Head of caudate nucleus (tissue), 42 donors: ENCODE results near the gene RPS24.

Source experiments
- DNase-seq, 42 donors: peaks; one replicate each; pipeline versions ENCODE4 v3.0.0 to v3.0.0-alpha.2; 2020 to 2021; ENCODE audit warnings: mixed read lengths in 7 of 42
- intact Hi-C: fragments of 100-400 bp; cut with DNase I; formaldehyde crosslinking; loops from one replicate; pipeline ENCODE4 v1.15.0; 2022

RPS24 gene

DNA sequence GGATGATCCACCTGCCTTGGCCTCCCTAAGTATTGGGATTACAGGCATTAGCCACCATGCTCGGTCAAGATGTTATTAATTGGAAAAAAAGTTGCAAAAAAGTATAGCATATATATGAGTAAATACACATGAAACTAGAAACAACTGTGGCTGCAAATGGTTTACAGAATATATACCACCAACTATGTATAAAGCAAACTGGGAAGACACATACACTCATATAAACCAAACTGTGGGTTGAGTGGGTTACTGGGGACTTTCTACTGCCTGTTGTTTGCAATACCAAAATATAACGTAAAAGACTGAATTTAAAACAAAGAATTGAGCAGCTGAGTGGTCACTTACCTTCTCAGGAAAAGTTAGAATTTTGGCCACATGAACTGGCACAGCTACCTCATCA is 12.5 kb upstream of the RPS24 start:
- intact Hi-C loops, result loop anchor here (10.0 kb wide), 1 partner anchor 176 kb away; no protein-coding TSS in a partner anchor
- no peak for DNase-seq

DNA sequence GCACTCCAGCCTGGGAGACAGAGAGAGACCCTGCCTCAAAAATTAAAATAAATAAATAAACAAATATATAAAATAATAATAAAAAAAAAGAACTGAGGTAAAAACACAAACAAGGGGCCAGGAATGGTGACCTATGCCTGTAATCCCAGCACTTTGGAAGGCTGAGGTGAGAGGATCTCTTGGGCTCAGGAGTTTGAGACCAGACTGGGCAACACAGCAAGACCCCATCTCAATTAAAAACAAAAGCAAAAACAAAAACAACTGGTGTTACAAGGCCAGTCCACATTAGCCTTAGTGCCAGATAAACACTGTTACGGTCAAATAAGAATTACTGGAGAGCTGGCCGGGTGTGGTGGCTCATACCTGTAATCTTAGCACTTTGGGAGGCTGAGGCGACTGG is 9.9 kb upstream of the RPS24 start:
- DNase-seq, result no peak
- intact Hi-C loops, result loop anchor here (10.0 kb wide), 1 partner anchor 179 kb away; no protein-coding TSS in a partner anchor

DNA sequence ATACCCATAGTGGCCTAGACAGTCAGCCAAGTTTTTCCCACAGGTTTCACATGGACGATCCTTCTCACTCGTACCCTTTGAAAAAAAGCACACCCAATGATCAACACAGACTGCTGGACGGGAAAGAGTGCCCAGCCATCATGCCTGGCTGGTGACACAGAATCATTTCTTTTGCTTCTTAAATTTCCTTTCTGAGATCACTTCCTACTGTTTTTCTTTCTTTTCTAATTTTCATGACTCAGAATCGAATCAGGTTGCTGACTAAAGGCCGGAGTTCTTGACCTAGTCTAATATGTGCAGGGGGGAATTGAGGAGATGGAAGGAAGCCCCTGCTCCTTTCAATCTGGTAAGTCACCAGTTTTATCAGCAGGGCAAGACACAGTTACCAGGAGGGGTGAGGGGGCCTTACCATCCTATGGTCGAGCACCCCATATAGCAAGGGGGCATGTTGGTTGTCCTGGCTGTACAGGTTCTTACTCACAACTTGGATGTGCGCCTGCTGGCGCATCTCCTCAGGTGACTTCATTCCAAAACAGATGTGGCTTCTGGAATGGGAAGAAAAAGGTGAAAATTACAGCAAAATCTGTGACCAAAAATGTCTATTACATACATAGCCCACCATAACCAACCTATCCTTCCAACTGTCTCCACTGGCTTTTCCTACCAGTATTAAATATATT is 7.8 kb upstream of the RPS24 start:
- no peak for DNase-seq
- intact Hi-C loops, result loop anchor here (10.0 kb wide), 1 partner anchor 181 kb away; no protein-coding TSS in a partner anchor

DNA sequence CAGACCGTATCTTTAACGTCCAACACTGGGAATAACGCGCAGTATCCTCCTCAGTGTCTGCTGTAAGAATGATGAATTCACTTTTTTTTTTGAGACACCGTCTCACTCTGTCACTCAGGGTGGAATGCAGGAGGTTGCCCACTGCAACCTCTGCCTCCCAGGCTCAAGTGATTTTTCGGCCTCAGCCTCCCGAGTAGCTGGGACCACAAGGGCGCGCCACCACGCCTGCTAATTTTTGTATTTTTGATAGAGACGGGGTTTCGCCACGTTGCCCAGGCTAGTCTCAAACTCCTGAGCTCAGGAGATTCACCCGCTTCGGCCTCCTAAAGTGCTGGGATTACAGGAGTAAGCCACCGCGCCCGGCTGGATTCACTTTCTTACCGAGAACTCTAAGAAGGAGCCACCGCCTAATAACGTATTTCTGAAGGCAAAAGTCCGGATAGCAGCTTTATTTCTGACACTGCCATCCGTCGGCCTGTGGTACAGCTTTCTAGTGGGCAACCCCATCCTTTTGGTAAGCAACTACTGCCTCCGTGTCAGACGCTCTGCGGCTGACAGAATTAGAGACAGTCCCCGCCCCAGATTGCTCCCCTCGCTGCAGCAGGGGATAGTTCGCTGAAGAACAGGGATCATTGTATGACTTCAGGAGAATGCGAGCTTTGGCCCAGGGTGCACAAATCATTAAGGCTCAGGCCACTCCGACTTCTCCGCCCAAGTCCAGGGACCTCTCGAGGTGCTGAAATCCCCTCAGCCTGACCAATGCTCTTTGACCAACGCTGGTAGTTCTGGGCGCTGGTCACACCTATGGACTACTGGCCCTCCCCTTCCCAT is 5.0 kb upstream of the RPS24 start:
- DNase-seq, result peak in 6 of 42 donors; percentile 9 to 53 (median 22)
- intact Hi-C loops, result loop anchor here (10.0 kb wide), 1 partner anchor 184 kb away; no protein-coding TSS in a partner anchor

DNA sequence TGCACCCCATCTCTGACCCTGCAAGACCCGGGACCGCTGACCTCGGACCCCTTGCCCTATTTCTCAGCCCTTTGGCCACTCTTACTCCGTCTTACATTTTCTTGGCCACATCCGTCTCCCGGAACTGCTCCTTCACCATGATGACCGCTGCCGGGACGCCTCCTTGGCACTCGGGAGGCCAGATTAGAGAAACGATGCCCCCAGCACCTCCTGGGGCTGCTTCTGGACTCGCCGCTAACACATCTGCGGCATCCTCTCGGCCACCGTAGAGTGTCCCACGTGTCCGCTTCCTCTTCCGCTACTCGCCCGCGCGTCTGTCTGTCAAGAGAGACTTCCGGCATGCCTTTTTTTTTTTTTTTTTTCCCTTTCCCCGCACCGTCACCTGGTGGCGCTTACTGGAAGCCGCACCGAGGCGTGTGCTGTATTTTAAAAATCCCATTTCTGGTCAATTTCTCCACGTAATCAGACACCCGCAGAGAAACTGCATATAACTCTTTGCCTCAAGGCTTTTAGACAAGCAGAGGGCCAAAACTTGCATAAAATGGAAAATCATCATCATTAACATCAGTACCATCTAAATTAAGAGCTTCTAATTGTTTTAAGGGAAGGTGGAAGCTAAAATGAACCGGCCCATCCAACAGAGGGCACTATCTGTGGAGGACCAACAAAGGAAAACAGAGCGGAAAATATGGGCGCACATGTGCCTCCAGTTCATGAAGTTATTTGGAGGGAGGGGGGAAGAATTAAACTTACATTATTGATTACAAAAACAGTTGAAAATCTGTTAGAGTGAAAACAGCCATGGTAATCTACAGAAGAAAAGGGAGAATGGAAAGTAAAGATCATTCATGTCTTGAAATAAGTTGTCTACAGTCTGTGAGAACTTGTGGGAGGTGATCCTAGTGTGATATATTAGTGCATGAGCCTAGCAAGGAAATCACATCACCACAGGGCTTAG is 4.1 kb upstream of the RPS24 start, which contains the start of gene POLR3A:
POLR3A (minus strand) TSS at position 247 of the 958 bp plus-strand sequence; CDS start at position 139, 108 bp downstream.
- intact Hi-C loops, result loop anchor here (10.0 kb wide), 1 partner anchor 185 kb away; no protein-coding TSS in a partner anchor
- DNase-seq, result peak; percentile 74 to 96 (median 91)

DNA sequence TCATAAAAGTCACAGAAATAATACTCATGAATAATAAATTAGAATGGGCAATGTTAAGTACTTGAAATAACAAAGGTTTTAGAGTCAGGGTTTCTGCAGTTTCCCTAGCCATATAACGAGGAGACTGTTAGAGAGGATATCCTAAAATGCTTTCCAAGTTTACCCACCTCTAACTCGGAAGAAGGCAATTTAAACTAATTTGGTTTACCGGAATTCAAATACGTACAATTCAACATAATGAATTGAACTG is 351 bp upstream of the RPS24 start:
- intact Hi-C loops, result no loop called here

DNA sequence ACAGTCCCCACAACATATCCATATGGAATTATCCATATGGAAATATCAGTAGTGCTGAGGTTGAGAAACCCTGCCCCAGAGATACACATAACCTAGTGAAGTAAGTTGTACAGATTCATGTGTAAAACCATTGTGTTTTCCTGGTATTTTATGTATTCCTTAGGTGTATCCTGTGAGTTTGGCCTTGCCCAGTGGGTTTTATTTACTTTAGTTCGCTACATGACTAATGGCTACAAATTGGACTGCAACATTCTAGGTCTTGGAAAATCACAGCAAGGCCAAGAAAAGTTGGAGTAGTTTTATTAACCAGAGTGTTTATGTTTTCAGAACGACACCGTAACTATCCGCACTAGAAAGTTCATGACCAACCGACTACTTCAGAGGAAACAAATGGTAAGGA is 1.4 kb downstream of the RPS24 start:
- DNase-seq, result no peak
- intact Hi-C loops, result loop anchor here (5.0 kb wide), 1 partner anchor 267 kb away; no protein-coding TSS in a partner anchor

More for the DNA sequence above, 351 bp upstream of the RPS24 start:
- no peak for DNase-seq

DNA sequence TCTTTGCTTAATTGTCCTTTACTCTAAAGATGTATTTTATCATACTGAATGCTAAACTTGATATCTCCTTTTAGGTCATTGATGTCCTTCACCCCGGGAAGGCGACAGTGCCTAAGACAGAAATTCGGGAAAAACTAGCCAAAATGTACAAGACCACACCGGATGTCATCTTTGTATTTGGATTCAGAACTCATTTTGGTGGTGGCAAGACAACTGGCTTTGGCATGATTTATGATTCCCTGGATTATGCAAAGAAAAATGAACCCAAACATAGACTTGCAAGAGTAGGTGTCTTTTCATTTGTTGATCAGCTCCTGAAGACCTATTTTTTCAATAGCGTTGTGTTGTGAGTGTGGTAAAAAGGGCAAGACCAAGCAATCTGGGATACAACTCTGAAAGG is 1.8 kb downstream of the RPS24 start:
- no peak for DNase-seq
- intact Hi-C loops, result loop anchor here (5.0 kb wide), 1 partner anchor 267 kb away; no protein-coding TSS in a partner anchor

DNA sequence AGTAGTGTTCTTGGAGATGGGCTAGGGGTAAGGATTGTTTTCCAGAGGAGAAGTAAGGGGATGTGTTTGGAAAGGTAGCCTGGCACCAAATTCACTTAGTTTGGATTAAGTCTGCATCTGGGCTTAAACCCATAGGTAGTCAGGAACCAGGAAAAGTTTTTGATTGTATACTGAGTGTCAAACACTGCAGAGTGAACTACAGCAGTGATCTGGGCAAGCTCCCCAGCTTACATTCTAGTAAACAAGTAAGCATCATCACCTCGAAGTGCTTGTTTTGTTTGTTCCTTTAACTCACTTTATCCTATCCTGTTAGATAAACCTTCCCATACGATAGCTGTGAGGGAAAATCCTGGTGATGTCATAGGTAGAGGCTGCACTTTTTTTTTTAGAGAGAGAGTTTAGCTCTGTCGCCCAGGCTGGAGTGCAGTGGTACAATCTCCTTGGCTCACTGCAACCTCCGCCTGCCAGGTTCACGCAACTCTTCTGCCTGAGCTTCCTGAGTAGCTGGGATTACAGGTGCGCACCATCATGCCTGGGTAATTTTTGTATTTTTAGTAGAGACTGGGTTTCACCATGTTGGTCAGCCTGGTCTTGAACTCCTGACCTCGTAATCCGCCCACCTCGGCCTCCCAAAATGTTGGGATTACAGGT is 2.4 kb downstream of the RPS24 start:
- intact Hi-C loops, result loop anchor here (5.0 kb wide), 1 partner anchor 266 kb away; no protein-coding TSS in a partner anchor
- DNase-seq, result no peak

DNA sequence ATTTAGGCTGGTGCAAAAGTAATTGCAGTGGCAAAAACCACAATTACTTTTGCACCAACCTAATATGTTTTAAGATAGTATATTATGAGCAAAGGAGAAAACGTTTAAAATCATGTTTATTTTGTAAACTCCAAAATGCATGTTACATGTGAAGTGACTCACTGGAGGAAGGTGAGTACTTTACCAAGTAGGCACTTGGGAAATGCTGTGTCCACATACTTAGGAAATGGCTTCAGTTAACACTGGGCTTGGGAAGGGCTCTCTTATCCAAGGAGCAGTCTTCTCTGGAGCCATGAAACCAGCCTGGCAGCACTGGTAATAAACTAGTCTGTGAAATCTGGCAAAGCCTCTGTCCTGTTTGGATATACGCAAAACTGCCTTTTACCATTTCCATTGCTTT is 4.4 kb downstream of the RPS24 start:
- no peak for DNase-seq
- intact Hi-C loops, result loop anchor here (5.0 kb wide), 1 partner anchor 264 kb away; no protein-coding TSS in a partner anchor

DNA sequence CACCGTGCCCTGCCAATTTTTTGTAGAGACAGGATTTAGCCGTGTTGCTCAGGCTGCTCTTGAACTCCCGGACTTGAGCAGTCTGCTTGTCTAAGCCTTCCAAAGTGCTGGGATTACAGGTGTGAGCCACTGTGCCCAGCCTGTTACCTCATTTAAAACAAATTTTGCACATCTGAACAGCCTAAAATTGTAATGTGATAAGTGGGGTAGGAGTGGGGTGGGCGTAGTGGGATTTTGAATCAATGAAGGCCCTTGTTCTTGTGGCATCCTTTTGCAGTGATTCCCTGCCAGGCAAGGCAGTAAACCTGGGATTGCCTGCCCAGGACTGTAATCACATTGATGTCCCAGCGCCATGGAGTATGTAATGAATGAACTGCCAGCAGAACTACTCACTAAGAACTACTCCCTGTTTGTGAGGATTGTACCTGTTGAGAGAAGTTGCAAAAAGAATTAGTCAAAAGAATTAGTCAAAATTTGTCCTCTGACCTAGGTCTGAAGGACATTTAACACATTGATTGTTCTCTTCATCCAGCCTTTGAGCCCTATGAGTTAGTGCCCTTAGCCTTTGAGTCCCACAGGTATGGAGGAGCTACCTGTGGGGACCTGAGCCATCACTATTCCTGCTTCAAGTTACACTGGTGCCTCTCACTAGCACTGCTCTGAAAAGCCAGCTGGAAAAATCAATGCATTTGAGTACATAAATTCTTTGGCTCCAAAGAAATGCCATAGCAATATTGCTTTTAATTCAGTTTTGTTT is 5.3 kb downstream of the RPS24 start:
- intact Hi-C loops, result loop anchor here (5.0 kb wide), 1 partner anchor 263 kb away; no protein-coding TSS in a partner anchor
- no peak for DNase-seq

DNA sequence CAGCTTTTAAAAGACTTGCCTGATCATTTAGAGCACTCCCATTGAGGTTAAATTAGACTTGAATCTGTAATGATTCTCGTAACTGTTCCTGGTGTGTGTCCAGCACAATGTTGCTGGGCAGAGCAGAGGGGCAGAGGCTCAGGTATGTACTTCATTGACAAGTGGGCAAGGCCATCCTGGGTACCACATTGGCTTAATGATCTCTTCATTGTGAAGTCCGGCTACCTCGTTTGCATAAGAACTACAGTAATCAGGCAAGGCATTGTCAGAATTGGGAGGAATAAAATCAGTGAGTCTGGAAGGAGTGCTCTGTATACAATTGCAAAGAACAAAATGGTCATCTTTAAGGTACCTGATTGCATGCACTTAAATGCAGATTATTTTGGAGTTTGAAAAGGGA is 6.1 kb downstream of the RPS24 start:
- intact Hi-C loops, result loop anchor here (5.0 to 10.0 kb wide), 3 partner anchors 263 to 1035 kb away; no protein-coding TSS in a partner anchor
- DNase-seq, result no peak

DNA sequence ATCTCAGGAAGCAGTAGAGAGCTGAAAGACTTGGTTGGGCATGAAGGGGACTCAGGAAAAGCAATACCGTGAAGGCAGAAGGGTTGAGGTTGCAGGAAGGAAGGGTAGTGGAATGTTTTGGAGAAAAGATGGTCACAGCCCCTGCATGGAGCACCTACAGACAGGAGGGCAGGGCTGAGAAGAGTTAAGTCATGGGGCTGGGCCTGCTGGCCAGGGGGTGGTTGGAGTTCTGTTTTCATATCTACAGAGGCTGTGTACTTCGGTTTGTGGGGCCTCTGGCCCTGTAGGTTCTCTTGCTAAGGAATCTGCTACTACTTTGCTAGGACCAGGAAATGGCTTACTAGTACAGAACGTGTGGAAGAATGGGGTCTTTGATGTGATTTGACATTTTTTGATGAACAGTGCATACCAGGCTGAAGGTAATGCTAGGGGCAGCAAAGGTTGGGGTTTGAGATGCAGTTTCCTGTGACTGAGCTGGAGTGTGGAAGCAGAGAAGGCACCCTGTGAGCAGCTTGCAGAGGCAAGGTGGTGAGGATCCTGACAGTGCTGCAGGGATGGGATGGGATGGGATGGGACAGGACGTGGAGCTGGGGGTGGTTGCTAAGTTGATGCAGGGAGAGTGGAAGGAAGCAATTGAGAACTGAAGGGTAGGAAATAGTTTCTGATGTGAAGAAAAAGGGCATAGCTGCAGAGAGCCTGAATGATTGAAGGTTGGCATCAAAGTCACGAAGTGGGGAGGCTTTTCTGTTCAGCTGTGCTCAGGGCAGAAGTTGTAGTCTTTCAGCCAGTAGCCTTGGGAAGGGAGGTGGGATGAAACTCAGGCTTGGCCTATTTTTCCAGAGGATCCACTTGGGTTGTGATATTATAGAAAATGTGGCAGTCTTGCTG is 7.8 kb downstream of the RPS24 start:
- intact Hi-C loops, result loop anchor here (10.0 kb wide), 2 partner anchors 933 to 1033 kb away; no protein-coding TSS in a partner anchor
- DNase-seq, result peak in 6 of 42 donors; percentile 27 to 43 (median 37)

DNA sequence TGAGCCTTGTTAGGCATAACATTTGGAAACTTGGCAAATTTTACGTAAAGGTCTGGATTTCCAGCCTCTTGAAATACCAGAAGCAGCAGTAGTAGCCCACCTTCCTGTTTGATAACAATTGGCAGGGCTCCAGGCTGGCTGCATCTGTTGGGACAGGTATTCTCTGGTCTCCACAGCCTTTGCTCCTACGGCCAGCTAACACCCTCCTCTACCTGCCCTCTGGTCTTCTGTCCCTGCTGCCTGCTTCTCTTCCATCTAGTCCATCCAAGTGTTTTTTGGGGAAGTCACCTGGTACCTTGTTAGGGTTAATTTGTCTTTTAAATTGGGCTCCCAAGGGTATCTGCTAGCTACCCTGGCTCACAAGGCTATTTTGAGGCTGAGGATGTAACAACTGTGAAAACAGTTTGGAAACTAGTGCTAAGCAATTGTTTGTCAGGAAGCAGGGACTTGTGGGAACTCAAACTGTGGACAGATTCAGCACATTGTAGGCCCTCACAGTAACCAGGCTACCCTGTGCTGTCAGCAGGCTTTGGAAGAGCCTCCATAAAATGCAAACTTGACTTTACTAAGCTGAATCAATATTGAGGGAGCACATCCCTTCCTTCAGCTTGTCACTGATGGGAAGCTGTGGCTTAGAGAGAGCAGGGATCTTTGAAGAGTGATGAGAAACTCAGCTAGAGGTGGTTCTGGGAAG is 8.5 kb downstream of the RPS24 start:
- intact Hi-C loops, result loop anchor here (10.0 kb wide), 2 partner anchors 933 to 1033 kb away; no protein-coding TSS in a partner anchor
- no peak for DNase-seq

DNA sequence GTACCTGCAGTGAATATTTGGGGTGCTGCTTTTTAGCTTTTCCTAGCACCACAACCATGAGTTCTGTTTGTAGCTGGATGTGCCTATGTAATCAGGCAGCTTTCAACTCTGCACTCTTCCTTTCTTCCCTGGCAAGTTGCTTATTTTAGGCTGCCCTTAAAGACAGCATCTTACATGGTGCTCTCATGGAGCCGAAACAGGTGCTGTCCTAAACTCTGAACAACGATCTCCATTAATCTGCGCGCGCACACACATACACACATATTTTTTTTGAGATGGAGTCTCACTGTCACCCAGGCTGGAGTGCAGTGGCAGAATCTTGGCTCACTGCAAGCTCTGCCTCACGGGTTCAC is 9.1 kb downstream of the RPS24 start:
- no peak for DNase-seq
- intact Hi-C loops, result loop anchor here (10.0 kb wide), 2 partner anchors 932 to 1032 kb away; no protein-coding TSS in a partner anchor

DNA sequence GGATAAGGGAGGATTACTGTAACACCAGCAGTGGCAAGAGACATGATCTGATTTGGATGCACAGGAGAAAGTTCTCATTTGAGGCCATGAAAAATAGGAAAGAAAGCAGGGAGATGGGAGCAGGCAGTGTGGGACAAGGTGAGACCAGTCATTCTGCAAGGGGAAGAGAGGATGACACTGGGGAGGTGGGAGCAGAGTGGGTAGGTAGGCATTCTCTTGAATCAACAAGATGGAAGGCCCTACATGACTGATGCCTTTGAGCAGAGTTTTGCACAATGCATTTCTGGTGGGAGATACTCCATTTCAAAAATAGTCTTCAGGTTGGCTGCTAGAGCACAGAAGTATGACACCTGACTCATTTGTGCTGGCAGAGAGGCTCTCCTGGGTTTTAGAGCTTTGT is 10.5 kb downstream of the RPS24 start:
- intact Hi-C loops, result loop anchor here (10.0 kb wide), 2 partner anchors 931 to 1031 kb away; no protein-coding TSS in a partner anchor
- DNase-seq, result no peak
